GM23338 (cell line): Measurements from ENCODE around the gene SUV39H1. TPM values are rescaled to one million over a fixed set of nuclear protein-coding genes. Genes with fewer than 3 reads are reported as not detected.

Experiments used
- ATAC-seq: fragments of 200-7000 bp; cut with Tn5 transposase; 3 replicates; pipeline ENCODE4 v1.9.1; 2020
- DNase-seq: peaks from one replicate; pipeline ENCODE4 v3.0.0-alpha.2; 2015; ENCODE audit warnings: low spot score
- H2AFZ ChIP-seq: fragments of 200-600 bp; sonication (generic); 2 replicates; pipeline ENCODE4 v1.8.0; 2016; ENCODE audit warnings: antibody characterized with exemption, mild to moderate bottlenecking, moderate library complexity
- H3F3A ChIP-seq: fragments of 200-600 bp; sonication (generic); replicated peaks from 2 replicates; pipeline ENCODE4 v1.8.0; 2017; ENCODE audit warnings: antibody characterized with exemption, mixed run types, low read depth
- H3K27ac ChIP-seq: fragments of 200-600 bp; sonication (generic); 2 replicates; pipeline ENCODE4 v1.6.1; 2016; ENCODE audit warnings: low read depth
- H3K27me3 ChIP-seq: fragments of 200-600 bp; sonication (generic); 2 replicates; pipeline ENCODE4 v1.8.0; 2016; ENCODE audit warnings: mild to moderate bottlenecking, mixed run types, moderate library complexity; ENCODE audit not compliant: insufficient read depth
- H3K36me3 ChIP-seq: fragments of 200-600 bp; sonication (generic); 2 replicates; pipeline ENCODE4 v1.8.0; 2016; ENCODE audit warnings: mild to moderate bottlenecking; ENCODE audit not compliant: insufficient read depth
- H3K4me1 ChIP-seq: fragments of 200-600 bp; sonication (generic); 2 replicates; pipeline ENCODE4 v1.8.0; 2016; ENCODE audit warnings: mild to moderate bottlenecking, moderate library complexity; ENCODE audit not compliant: insufficient read depth
- H3K4me2 ChIP-seq: fragments of 200-600 bp; sonication (generic); 2 replicates; pipeline ENCODE4 v1.7.1; 2017; ENCODE audit warnings: mixed run types
- H3K4me3 ChIP-seq: fragments of 200-600 bp; sonication (generic); 2 replicates; pipeline ENCODE4 v1.6.1; 2016; ENCODE audit warnings: mixed run types
- H3K79me2 ChIP-seq: fragments of 200-600 bp; sonication (generic); replicated peaks from 2 replicates; pipeline ENCODE4 v1.8.0; 2017; ENCODE audit warnings: mild to moderate bottlenecking; ENCODE audit not compliant: insufficient read depth
- H3K9me2 ChIP-seq: fragments of 200-600 bp; sonication (generic); 2 replicates; pipeline ENCODE4 v1.8.0; 2017; ENCODE audit not compliant: insufficient read depth
- H4K20me1 ChIP-seq: fragments of 200-600 bp; sonication (generic); replicated peaks from 2 replicates; pipeline ENCODE4 v1.8.0; 2017; ENCODE audit warnings: mild to moderate bottlenecking; ENCODE audit not compliant: insufficient read depth
- H3K27ac Mint-ChIP-seq: 2 replicates; pipeline ENCODE4 v1.8.0; 2020; ENCODE audit warnings: inconsistent platforms, mild to moderate bottlenecking, moderate library complexity, mixed read lengths
- H3K27me3 Mint-ChIP-seq: 3 replicates; pipeline ENCODE4 v1.8.0; 2022; ENCODE audit warnings: low read depth, mild to moderate bottlenecking, moderate library complexity, mixed read lengths, inconsistent platforms; ENCODE audit not compliant: insufficient read depth, poor library complexity
- H3K36me3 Mint-ChIP-seq: 3 replicates; pipeline ENCODE4 v1.8.0; 2021; ENCODE audit warnings: low read depth, mild to moderate bottlenecking, inconsistent platforms, moderate library complexity, mixed read lengths
- H3K4me1 Mint-ChIP-seq: 3 replicates; pipeline ENCODE4 v1.8.0; 2020; ENCODE audit warnings: mild to moderate bottlenecking, inconsistent platforms, mixed read lengths
- H3K4me3 Mint-ChIP-seq: 3 replicates; pipeline ENCODE4 v1.8.0; 2021; ENCODE audit warnings: moderate library complexity, mild to moderate bottlenecking, inconsistent platforms, mixed read lengths
- H3K9me3 Mint-ChIP-seq: 3 replicates; pipeline ENCODE4 v1.8.0; 2020; ENCODE audit warnings: moderate library complexity, mild to moderate bottlenecking, inconsistent platforms, mixed read lengths
- CREB1 ChIP-seq: fragments of 250-450 bp; sonication (Bioruptor Pico); IDR thresholded peaks from 2 replicates; pipeline ENCODE4 v1.5.0; 2020; ENCODE audit warnings: low read depth, mild to moderate bottlenecking, moderate library complexity
- CTCF ChIP-seq, 2 experiments: fragments of 200-600 bp in 1 of 2; sonication (generic) in 1 of 2; conservative IDR thresholded peaks; 2 replicates each; pipeline versions ENCODE4 v1.5.1 to v1.6.1; 2016 to 2017; ENCODE audit warnings: antibody characterized with exemption in 2 of 2, low read depth in 2 of 2, mild to moderate bottlenecking in 2 of 2, moderate library complexity in 1 of 2
- EZH2 ChIP-seq: fragments of 200-600 bp; sonication (generic); IDR thresholded peaks from one replicate; pipeline ENCODE4 v1.8.0; 2017; ENCODE audit warnings: antibody characterized with exemption, mild to moderate bottlenecking, low read depth; ENCODE audit not compliant: unreplicated experiment
- EZH2phosphoT487 ChIP-seq: fragments of 200-600 bp; sonication (generic); IDR thresholded peaks from one replicate; pipeline ENCODE4 v1.8.1; 2018; ENCODE audit warnings: antibody characterized with exemption; ENCODE audit not compliant: unreplicated experiment
- JUNB ChIP-seq: IDR thresholded peaks from one replicate; pipeline ENCODE4 v1.6.1; 2016; ENCODE audit warnings: antibody characterized with exemption; ENCODE audit not compliant: unreplicated experiment
- NANOG ChIP-seq: IDR thresholded peaks from 2 replicates; pipeline ENCODE4 v1.6.1; 2016; ENCODE audit warnings: antibody characterized with exemption, borderline replicate concordance
- POLR2AphosphoS5 ChIP-seq: IDR thresholded peaks from 2 replicates; pipeline ENCODE4 v1.6.1; 2016; ENCODE audit warnings: antibody characterized with exemption, low read depth
- STAT1 ChIP-seq: IDR thresholded peaks from one replicate; pipeline ENCODE4 v1.6.1; 2016; ENCODE audit warnings: antibody characterized with exemption; ENCODE audit not compliant: unreplicated experiment
- ZNF114 ChIP-seq: fragments of 250-450 bp; sonication (Bioruptor Pico); IDR thresholded peaks from 2 replicates; pipeline ENCODE4 v1.5.0; 2020; ENCODE audit warnings: mild to moderate bottlenecking, moderate library complexity
- ZNF462 ChIP-seq: fragments of 250-450 bp; sonication (Bioruptor Pico); IDR thresholded peaks from 2 replicates; pipeline ENCODE4 v1.5.0; 2020; ENCODE audit warnings: mild to moderate bottlenecking, moderate library complexity
- polyA plus RNA-seq: library from polyadenylated mRNA; unstranded; fragments of >200 nt; fragmentation: Nextera tagmentation; extraction: Ambion mirVana; gene quantifications from 2 replicates; pipeline ENCODE4 v1.2.1, GENCODE V29; 2016
- total RNA-seq: library from RNA; depleted of rRNA; stranded (reverse); fragments of >200 nt; shearing (Covaris generic); gene quantifications from 2 replicates; pipeline ENCODE4 v1.2.3, GENCODE V29; 2014
- TF ChIP-seq, protein P1 (sequence below): IDR thresholded peaks from one replicate; pipeline ENCODE4 v1.6.1; 2018; ENCODE audit warnings: antibody characterized with exemption; ENCODE audit not compliant: unreplicated experiment
- TF ChIP-seq, protein P2 (sequence below): IDR thresholded peaks from 2 replicates; pipeline ENCODE4 v1.6.1; 2016; ENCODE audit warnings: antibody characterized with exemption

SUV39H1 gene
- total and polyA plus RNA-seq, 2 experiments from 2014 or later: 9.5 to 15.2 TPM

DNA sequence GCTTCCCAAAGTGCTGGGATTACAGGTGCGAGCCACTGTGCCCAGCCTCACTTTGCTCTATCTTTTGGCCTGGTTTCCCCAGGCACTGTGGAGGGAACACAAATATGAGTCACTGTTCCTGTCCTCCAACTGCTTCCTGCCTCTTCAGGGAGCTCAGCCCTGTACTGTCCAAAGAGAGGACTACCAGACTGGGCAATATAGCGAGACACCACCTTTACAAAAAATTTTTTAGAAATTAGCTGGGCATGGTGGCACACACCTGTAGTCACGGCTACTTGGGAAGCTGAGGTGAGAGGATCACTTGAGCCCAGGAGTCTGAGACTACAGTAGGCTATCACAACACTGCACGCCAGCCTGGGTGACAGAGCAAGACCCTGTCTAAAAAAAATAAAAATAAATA lies 29.9 kb upstream of the SUV39H1 start (continued):
- TF ChIP-seq, protein P1, sequence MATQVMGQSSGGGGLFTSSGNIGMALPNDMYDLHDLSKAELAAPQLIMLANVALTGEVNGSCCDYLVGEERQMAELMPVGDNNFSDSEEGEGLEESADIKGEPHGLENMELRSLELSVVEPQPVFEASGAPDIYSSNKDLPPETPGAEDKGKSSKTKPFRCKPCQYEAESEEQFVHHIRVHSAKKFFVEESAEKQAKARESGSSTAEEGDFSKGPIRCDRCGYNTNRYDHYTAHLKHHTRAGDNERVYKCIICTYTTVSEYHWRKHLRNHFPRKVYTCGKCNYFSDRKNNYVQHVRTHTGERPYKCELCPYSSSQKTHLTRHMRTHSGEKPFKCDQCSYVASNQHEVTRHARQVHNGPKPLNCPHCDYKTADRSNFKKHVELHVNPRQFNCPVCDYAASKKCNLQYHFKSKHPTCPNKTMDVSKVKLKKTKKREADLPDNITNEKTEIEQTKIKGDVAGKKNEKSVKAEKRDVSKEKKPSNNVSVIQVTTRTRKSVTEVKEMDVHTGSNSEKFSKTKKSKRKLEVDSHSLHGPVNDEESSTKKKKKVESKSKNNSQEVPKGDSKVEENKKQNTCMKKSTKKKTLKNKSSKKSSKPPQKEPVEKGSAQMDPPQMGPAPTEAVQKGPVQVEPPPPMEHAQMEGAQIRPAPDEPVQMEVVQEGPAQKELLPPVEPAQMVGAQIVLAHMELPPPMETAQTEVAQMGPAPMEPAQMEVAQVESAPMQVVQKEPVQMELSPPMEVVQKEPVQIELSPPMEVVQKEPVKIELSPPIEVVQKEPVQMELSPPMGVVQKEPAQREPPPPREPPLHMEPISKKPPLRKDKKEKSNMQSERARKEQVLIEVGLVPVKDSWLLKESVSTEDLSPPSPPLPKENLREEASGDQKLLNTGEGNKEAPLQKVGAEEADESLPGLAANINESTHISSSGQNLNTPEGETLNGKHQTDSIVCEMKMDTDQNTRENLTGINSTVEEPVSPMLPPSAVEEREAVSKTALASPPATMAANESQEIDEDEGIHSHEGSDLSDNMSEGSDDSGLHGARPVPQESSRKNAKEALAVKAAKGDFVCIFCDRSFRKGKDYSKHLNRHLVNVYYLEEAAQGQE: no peak
- TF ChIP-seq CREB1 (CRISPR knock-in tag): no peak
- no peak for TF ChIP-seq EZH2phosphoT487
- TF ChIP-seq ZNF114 (CRISPR knock-in tag): no peak

GRCh38 chrX:48667509-48667908 lies 29.0 kb upstream of the SUV39H1 start:
- Mint-ChIP-seq H3K4me3 (no peak overlapping the region), H3K36me3 (no peaks in the 10 kb centered on the region), H3K9me3 (no peaks in the 10 kb centered on the region), H3K27ac (no peak overlapping the region), H3K27me3 (no peaks in the 10 kb centered on the region), H3K4me1 (no peaks in the 10 kb centered on the region)
- Histone ChIP-seq H3K4me3 (no peak overlapping the region), H3K4me2 (no peak overlapping the region), H3K36me3 (no peaks in the 10 kb centered on the region), H2AFZ (no peak overlapping the region), H4K20me1 (no peaks in the 10 kb centered on the region), H3K27me3 (no peaks in the 10 kb centered on the region), H3K27ac (no peak overlapping the region), H3K4me1 (no peaks in the 10 kb centered on the region), H3F3A (no peaks in the 10 kb centered on the region), H3K79me2 (no peaks in the 10 kb centered on the region), H3K9me2 (no peaks in the 10 kb centered on the region)
- DNase-seq (no peak), ATAC-seq (no peak)
- TF ChIP-seq JUNB (no peak), NANOG (no peak), STAT1 (no peak), POLR2AphosphoS5 (no peak), CTCF (conservative IDR thresholded peaks at IDR 0.05; ENCODE audit: low read depth in 2 of 2) (no peak), ZNF114 (CRISPR knock-in tag) (no peak), CREB1 (CRISPR knock-in tag) (no peak), EZH2 (no peak), ZNF462 (CRISPR knock-in tag) (no peak)
- TF ChIP-seq, protein P2, sequence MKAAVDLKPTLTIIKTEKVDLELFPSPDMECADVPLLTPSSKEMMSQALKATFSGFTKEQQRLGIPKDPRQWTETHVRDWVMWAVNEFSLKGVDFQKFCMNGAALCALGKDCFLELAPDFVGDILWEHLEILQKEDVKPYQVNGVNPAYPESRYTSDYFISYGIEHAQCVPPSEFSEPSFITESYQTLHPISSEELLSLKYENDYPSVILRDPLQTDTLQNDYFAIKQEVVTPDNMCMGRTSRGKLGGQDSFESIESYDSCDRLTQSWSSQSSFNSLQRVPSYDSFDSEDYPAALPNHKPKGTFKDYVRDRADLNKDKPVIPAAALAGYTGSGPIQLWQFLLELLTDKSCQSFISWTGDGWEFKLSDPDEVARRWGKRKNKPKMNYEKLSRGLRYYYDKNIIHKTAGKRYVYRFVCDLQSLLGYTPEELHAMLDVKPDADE: no peak
